Karpas-422 (cell line): ENCODE data around the gene FN1. TPM values are rescaled to one million over a fixed set of nuclear protein-coding genes. Genes with fewer than 3 reads are reported as not detected.
"Not testable (repeated sequence)": the region's sequence is repeated elsewhere in the genome, so short reads cannot be mapped to it uniquely, and the experiment has no call there.

Experiments
- DNase-seq: peaks from one replicate; pipeline ENCODE4 v3.0.0-alpha.2; 2015
- H2AFZ ChIP-seq: fragments of 200-600 bp; sonication (generic); 2 replicates; pipeline ENCODE4 v1.6.1; 2014; ENCODE audit warnings: antibody characterized with exemption, low read length, mixed read lengths
- H3K27ac ChIP-seq: fragments of 200-600 bp; sonication (generic); 2 replicates; pipeline ENCODE4 v1.5.1; 2014; ENCODE audit warnings: mild to moderate bottlenecking, low read length, moderate library complexity
- H3K27me3 ChIP-seq: fragments of 200-600 bp; sonication (generic); 2 replicates; pipeline ENCODE4 v1.6.1; 2014; ENCODE audit warnings: low read length, mixed read lengths
- H3K36me3 ChIP-seq: fragments of 200-600 bp; sonication (generic); 2 replicates; pipeline ENCODE4 v1.6.1; 2014; ENCODE audit warnings: low read length, mixed read lengths; ENCODE audit not compliant: insufficient read depth
- H3K4me1 ChIP-seq: fragments of 200-600 bp; sonication (generic); 2 replicates; pipeline ENCODE4 v1.6.1; 2014; ENCODE audit warnings: mild to moderate bottlenecking, low read length, mixed read lengths
- H3K4me2 ChIP-seq: fragments of 200-600 bp; sonication (generic); 2 replicates; pipeline ENCODE4 v1.6.1; 2014; ENCODE audit warnings: low read length, low read depth, mild to moderate bottlenecking; ENCODE audit not compliant: poor library complexity, severe bottlenecking
- H3K4me3 ChIP-seq: fragments of 200-600 bp; sonication (generic); 2 replicates; pipeline ENCODE4 v1.5.1; 2014; ENCODE audit warnings: mild to moderate bottlenecking, antibody characterized with exemption, low read length, mixed read lengths
- H3K79me2 ChIP-seq: fragments of 200-600 bp; sonication (generic); 2 replicates; pipeline ENCODE4 v1.6.1; 2014; ENCODE audit warnings: mild to moderate bottlenecking, low read length, mixed read lengths
- H3K9ac ChIP-seq: fragments of 200-600 bp; sonication (generic); 2 replicates; pipeline ENCODE4 v1.6.0; 2014; ENCODE audit warnings: low read length
- H3K9me2 ChIP-seq: fragments of 200-600 bp; sonication (generic), shearing (Covaris generic); replicated peaks from 2 replicates; pipeline ENCODE4 v1.6.0; 2014; ENCODE audit warnings: mild to moderate bottlenecking, low read length, moderate library complexity; ENCODE audit not compliant: insufficient read depth
- H3K9me3 ChIP-seq: fragments of 300-700, 200-600 bp; sonication (generic); 2 replicates; pipeline ENCODE4 v1.6.1; 2014; ENCODE audit warnings: low read length, mixed read lengths
- H4K20me1 ChIP-seq: fragments of 200-600 bp; sonication (generic); 2 replicates; pipeline ENCODE4 v1.6.1; 2014; ENCODE audit warnings: mild to moderate bottlenecking, antibody characterized with exemption, low read length, low read depth; ENCODE audit not compliant: insufficient read depth
- total RNA-seq: library from RNA; depleted of rRNA; stranded (reverse); fragments of >200 nt; shearing (Covaris generic); gene quantifications from 2 replicates; pipeline ENCODE4 v1.2.3, GENCODE V29; 2014; ENCODE audit warnings: low replicate concordance

Gene FN1
- total RNA-seq, 1 experiment from 2014 or later = 0.67 TPM

GRCh38 chr2:215360596-215360995 lies 75.3 kb downstream of the FN1 start:
- Histone ChIP-seq H3K9me2 (no peaks in the 10 kb centered on the region), H3K4me1 (no peaks in the 10 kb centered on the region), H3K9me3 (no peaks in the 10 kb centered on the region), H2AFZ (no peak overlapping the region), H3K9ac (no peak overlapping the region), H3K4me3 (no peak overlapping the region), H3K36me3 (peaks cover 45% of the 10 kb centered on the region; the same call in 1 of the 2 replicates), H3K79me2 (no peaks in the 10 kb centered on the region), H4K20me1 (no peaks in the 10 kb centered on the region), H3K27ac (no peak overlapping the region), H3K4me2 (no peak overlapping the region), H3K27me3 (no peaks in the 10 kb centered on the region)
- no peak for DNase-seq

- not testable (repeated sequence) for H3K4me1 ChIP-seq, H3K9me3 ChIP-seq, H3K27ac ChIP-seq, H3K9ac ChIP-seq, H3K9me2 ChIP-seq, DNase-seq, H3K79me2 ChIP-seq, H4K20me1 ChIP-seq, H2AFZ ChIP-seq, H3K4me2 ChIP-seq, H3K27me3 ChIP-seq, H3K4me3 ChIP-seq
- peaks cover 41% of the 10 kb centered on the region; the same call in 1 of the 2 replicates for H3K36me3 ChIP-seq
Measured at GRCh38 chr2:215360059-215360458, 75.8 kb downstream of the FN1 start.

GRCh38 chr2:215359576-215359922 lies 76.3 kb downstream of the FN1 start:
- DNase-seq = no peak
- H3K9ac ChIP-seq = no peak overlapping the region
- no peak overlapping the region for H3K4me2 ChIP-seq
- H3K4me3 ChIP-seq = no peak overlapping the region
- H3K79me2 ChIP-seq = no peaks in the 10 kb centered on the region
- H2AFZ ChIP-seq = no peak overlapping the region
- no peaks in the 10 kb centered on the region for H3K27me3 ChIP-seq
- H3K9me2 ChIP-seq = no peaks in the 10 kb centered on the region
- H3K4me1 ChIP-seq = no peaks in the 10 kb centered on the region
- peaks cover 36% of the 10 kb centered on the region; the same call in 1 of the 2 replicates for H3K36me3 ChIP-seq
- no peaks in the 10 kb centered on the region for H3K9me3 ChIP-seq
- H4K20me1 ChIP-seq = no peaks in the 10 kb centered on the region
- no peak overlapping the region for H3K27ac ChIP-seq

GRCh38 chr2:215358891-215359575 lies 76.8 kb downstream of the FN1 start:
- Histone ChIP-seq H3K27me3 (no peaks in the 10 kb centered on the region), H3K79me2 (no peaks in the 10 kb centered on the region), H3K4me2 (no peak overlapping the region), H3K4me1 (no peaks in the 10 kb centered on the region), H3K36me3 (peaks cover 31% of the 10 kb centered on the region; the same call in 1 of the 2 replicates), H3K27ac (no peak overlapping the region), H2AFZ (no peak overlapping the region), H3K9me3 (no peaks in the 10 kb centered on the region), H3K9me2 (no peaks in the 10 kb centered on the region), H3K9ac (no peak overlapping the region), H3K4me3 (no peak overlapping the region), H4K20me1 (no peaks in the 10 kb centered on the region)
- DNase-seq = no peak

- Histone ChIP-seq H3K4me3 (no peak overlapping the region), H4K20me1 (no peaks in the 10 kb centered on the region), H3K4me1 (no peaks in the 10 kb centered on the region), H3K27me3 (no peaks in the 10 kb centered on the region), H3K27ac (no peak overlapping the region), H3K9me2 (no peaks in the 10 kb centered on the region), H3K9me3 (no peaks in the 10 kb centered on the region), H3K79me2 (no peaks in the 10 kb centered on the region), H3K4me2 (no peak overlapping the region), H3K9ac (no peak overlapping the region), H3K36me3 (peaks cover 28% of the 10 kb centered on the region; the same call in 1 of the 2 replicates), H2AFZ (no peak overlapping the region)
- DNase-seq = no peak
Measured at GRCh38 chr2:215358312-215358845, 77.5 kb downstream of the FN1 start.

GRCh38 chr2:215357660-215358059 lies 78.2 kb downstream of the FN1 start:
- H3K79me2 ChIP-seq = no peaks in the 10 kb centered on the region
- H3K9me2 ChIP-seq = no peaks in the 10 kb centered on the region
- no peaks in the 10 kb centered on the region for H4K20me1 ChIP-seq
- no peak overlapping the region for H3K4me2 ChIP-seq
- H3K4me3 ChIP-seq = no peak overlapping the region
- H3K27ac ChIP-seq = no peak overlapping the region
- H3K36me3 ChIP-seq = peaks cover 24% of the 10 kb centered on the region; the same call in 1 of the 2 replicates
- no peaks in the 10 kb centered on the region for H3K4me1 ChIP-seq
- DNase-seq = no peak
- H3K9ac ChIP-seq = no peak overlapping the region
- no peaks in the 10 kb centered on the region for H3K27me3 ChIP-seq
- H2AFZ ChIP-seq = no peak overlapping the region
- no peaks in the 10 kb centered on the region for H3K9me3 ChIP-seq

GRCh38 chr2:215356948-215357461 lies 78.9 kb downstream of the FN1 start:
- Histone ChIP-seq H3K79me2 (no peaks in the 10 kb centered on the region), H3K36me3 (peaks cover 20% of the 10 kb centered on the region; the same call in 1 of the 2 replicates), H3K27ac (no peak overlapping the region), H3K9me2 (no peaks in the 10 kb centered on the region), H4K20me1 (no peaks in the 10 kb centered on the region), H3K4me3 (no peak overlapping the region), H3K4me1 (no peaks in the 10 kb centered on the region), H3K4me2 (no peak overlapping the region), H3K27me3 (no peaks in the 10 kb centered on the region), H2AFZ (no peak overlapping the region), H3K9me3 (no peaks in the 10 kb centered on the region), H3K9ac (no peak overlapping the region)
- DNase-seq = no peak

GRCh38 chr2:215356334-215356947 lies 79.4 kb downstream of the FN1 start:
- Histone ChIP-seq H3K4me1 (no peaks in the 10 kb centered on the region), H3K4me2 (no peak overlapping the region), H3K4me3 (no peak overlapping the region), H3K79me2 (no peaks in the 10 kb centered on the region), H3K27ac (no peak overlapping the region), H3K9me2 (no peaks in the 10 kb centered on the region), H4K20me1 (no peaks in the 10 kb centered on the region), H3K9me3 (no peaks in the 10 kb centered on the region), H3K36me3 (peaks cover 18% of the 10 kb centered on the region; the same call in 1 of the 2 replicates), H3K27me3 (no peaks in the 10 kb centered on the region), H2AFZ (no peak overlapping the region), H3K9ac (no peak overlapping the region)
- no peak for DNase-seq
